ENCODE data around the gene MMP25. TPM values are rescaled to one million over a fixed set of nuclear protein-coding genes. Genes with fewer than 3 reads are reported as not detected.
A peak's percentile ranks its signal among the peaks of the same experiment; 100 is the strongest.

The MMP25 gene
- total RNA-seq, 6 donors from 2014 or later, result 10.0 to 41.4 (median 20.5) TPM

DNA sequence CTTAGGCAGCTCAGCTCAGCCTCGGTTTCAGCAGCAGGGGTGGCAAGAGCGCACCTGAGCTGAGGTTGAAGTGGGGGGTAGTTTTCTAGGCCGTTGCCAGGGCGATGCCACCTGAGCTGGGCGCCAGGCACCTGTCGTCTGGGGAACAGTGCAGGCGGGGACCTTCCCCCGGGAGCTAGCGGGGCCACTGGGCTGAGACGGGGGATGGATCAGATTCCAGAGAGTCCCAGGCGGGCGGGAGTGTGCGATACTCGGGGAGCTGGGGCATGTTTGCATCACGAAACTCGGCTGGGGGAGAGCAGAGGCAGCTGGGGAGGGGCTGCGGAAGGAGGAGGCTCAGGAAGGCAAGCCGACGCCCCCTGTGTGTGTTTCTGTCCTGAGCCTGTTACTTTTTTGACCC, 34.1 kb upstream of the MMP25 start:
- H3K4me3 ChIP-seq, result no peak overlapping the region

DNA sequence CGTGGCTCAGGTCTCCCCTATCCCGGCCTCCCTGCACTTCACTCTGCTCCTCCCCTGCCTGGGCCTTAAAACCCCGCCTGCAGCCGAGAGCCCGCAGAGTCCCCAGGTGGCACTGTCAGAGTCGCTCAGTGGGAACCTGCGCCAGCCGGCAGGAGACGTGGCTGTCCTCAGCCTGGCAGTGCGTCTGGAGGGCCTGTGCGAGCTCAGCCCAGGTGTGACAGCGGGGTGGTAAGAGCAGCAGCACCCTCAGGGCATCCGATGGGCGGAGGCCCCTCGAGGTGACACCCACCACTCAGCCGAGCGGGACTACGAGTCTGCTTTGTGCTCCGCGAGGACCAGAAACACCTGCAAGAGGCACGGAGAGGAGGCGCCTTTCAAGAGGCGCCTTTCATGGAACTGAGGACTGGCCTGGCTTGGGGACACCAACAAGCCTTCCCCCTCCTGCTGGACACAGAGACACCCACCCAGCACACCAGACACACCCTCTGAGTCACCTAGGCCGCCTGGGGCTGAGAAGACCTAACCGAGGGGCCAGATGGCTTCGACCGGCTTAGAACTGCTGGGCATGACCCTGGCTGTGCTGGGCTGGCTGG, 33.4 kb upstream of the MMP25 start, which contains the start of gene CLDN9:
TSS of gene CLDN9 (plus strand) at position 96 of the 593 bp plus-strand sequence. CDS start at position 536, 440 bp downstream.
- TF ChIP-seq, protein P1, sequence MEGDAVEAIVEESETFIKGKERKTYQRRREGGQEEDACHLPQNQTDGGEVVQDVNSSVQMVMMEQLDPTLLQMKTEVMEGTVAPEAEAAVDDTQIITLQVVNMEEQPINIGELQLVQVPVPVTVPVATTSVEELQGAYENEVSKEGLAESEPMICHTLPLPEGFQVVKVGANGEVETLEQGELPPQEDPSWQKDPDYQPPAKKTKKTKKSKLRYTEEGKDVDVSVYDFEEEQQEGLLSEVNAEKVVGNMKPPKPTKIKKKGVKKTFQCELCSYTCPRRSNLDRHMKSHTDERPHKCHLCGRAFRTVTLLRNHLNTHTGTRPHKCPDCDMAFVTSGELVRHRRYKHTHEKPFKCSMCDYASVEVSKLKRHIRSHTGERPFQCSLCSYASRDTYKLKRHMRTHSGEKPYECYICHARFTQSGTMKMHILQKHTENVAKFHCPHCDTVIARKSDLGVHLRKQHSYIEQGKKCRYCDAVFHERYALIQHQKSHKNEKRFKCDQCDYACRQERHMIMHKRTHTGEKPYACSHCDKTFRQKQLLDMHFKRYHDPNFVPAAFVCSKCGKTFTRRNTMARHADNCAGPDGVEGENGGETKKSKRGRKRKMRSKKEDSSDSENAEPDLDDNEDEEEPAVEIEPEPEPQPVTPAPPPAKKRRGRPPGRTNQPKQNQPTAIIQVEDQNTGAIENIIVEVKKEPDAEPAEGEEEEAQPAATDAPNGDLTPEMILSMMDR (IDR thresholded peaks at IDR 0.05), result no peak
- TF ChIP-seq POLR2A (IDR thresholded peaks at IDR 0.05) (peak in 1 of 4 donors; percentile 51), POLR2AphosphoS5 (IDR thresholded peaks at IDR 0.05) (peak in 1 of 2 donors; percentile 65)
- Histone ChIP-seq H3K27me3 (peaks cover 0 to 8% (median 1%) of the 10 kb centered on the region in 4 donors), H3K36me3 (no peaks in the 10 kb centered on the region), H3K27ac (peak within 1 kb of the TSS in 1 of 4 donors; percentile 26), H3K9me3 (no peaks in the 10 kb centered on the region), H3K4me1 (peaks cover 12 to 39% (median 28%) of the 10 kb centered on the region in 4 donors), H3K4me3 (no peak within 1 kb of the TSS)
- 27 to 61% methylated on average over 12 to 20 of the region's 27 CpGs for WGBS, 2 donors
- ATAC-seq (ENCODE audit: low FRiP score in 2 of 2) (peak; percentile 37 to 62), DNase-seq (peak; percentile 76 to 85)

More for the DNA sequence above, 34.1 kb upstream of the MMP25 start:
- Histone ChIP-seq H3K27me3 (peaks cover 0 to under 1% (median 0%) of the 10 kb centered on the region in 4 donors), H3K4me1 (peaks cover 16 to 43% (median 33%) of the 10 kb centered on the region in 4 donors), H3K36me3 (no peaks in the 10 kb centered on the region), H3K9me3 (no peaks in the 10 kb centered on the region), H3K27ac (no peak overlapping the region)
- DNase-seq (no peak), ATAC-seq (ENCODE audit: low FRiP score in 2 of 2) (peak in 1 of 2 donors; percentile 19)
- WGBS, 2 donors, result 7 to 16% methylated on average over 13 to 19 of the region's 19 CpGs
- TF ChIP-seq EP300 (IDR thresholded peaks at IDR 0.05) (no peak), POLR2AphosphoS5 (IDR thresholded peaks at IDR 0.05) (no peak), POLR2A (IDR thresholded peaks at IDR 0.05) (no peak)
- TF ChIP-seq, protein P1 (IDR thresholded peaks at IDR 0.05), result no peak

DNA sequence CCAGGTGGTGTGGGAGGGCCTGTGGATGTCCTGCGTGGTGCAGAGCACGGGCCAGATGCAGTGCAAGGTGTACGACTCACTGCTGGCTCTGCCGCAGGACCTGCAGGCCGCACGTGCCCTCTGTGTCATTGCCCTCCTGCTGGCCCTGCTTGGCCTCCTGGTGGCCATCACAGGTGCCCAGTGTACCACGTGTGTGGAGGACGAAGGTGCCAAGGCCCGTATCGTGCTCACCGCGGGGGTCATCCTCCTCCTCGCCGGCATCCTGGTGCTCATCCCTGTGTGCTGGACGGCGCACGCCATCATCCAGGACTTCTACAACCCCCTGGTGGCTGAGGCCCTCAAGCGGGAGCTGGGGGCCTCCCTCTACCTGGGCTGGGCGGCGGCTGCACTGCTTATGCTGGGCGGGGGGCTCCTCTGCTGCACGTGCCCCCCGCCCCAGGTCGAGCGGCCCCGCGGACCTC, 32.8 kb upstream of the MMP25 start:
- no peak for DNase-seq
- H3K36me3 ChIP-seq, result no peaks in the 10 kb centered on the region
- TF ChIP-seq POLR2AphosphoS5 (IDR thresholded peaks at IDR 0.05), result no peak
- TF ChIP-seq EP300 (IDR thresholded peaks at IDR 0.05), result no peak
- TF ChIP-seq, protein P1 (IDR thresholded peaks at IDR 0.05), result peak in 1 of 6 experiments; percentile 21
- no peak for TF ChIP-seq POLR2A (IDR thresholded peaks at IDR 0.05)
- peaks cover 12 to 38% (median 27%) of the 10 kb centered on the region in 4 donors for H3K4me1 ChIP-seq
- no peaks in the 10 kb centered on the region for H3K9me3 ChIP-seq
- H3K27me3 ChIP-seq, result peaks cover 0 to 10% (median 3%) of the 10 kb centered on the region in 4 donors
- H3K27ac ChIP-seq, result no peak overlapping the region
- 40 to 67% methylated on average over 9 to 11 of the region's 27 CpGs for WGBS, 2 donors
- no peak for ATAC-seq (ENCODE audit: low FRiP score in 2 of 2)
- no peak overlapping the region for H3K4me3 ChIP-seq

DNA sequence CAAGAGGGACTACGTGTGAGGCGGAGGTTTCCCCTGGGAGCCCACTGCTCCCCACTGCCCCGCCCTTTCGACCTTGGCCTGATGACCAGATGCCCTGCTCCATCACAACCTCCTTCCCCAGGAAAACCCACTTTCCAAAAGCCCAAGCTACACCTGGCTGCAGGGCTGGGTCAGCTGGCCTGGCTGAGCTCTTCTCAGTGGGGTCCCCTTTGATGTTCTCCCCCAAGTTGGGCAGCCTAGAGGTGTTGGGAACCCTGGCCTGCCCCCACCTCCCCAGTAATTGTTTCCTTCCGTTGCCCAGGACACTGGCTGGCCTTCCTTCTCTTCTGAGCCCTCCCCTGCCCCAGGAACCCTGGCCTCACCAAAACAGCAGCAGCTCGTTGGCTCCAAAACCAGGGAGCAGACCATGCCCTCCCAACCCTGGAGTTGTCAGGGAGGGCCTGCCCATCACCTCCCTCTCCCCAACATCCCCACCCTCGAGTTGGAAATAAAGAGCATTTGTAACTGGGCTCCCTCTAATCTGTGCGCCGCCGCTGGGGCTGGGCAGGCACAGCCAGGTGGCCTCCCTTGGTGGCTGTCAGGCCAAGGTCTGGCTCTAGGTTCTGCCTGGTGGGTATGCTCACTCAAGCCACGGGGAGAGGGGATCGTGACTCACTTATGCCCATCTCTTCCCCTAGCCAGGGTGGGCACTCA, 32.2 kb upstream of the MMP25 start:
- Histone ChIP-seq H3K27me3 (peaks cover 0 to 10% (median 3%) of the 10 kb centered on the region in 4 donors), H3K36me3 (no peaks in the 10 kb centered on the region), H3K4me1 (peaks cover 8 to 36% (median 24%) of the 10 kb centered on the region in 4 donors), H3K4me3 (no peak overlapping the region), H3K27ac (no peak overlapping the region), H3K9me3 (no peaks in the 10 kb centered on the region)
- DNase-seq (no peak), ATAC-seq (ENCODE audit: low FRiP score in 2 of 2) (no peak)
- WGBS, 2 donors, result 43 to 67% methylated on average over 8 to 11 of the region's 12 CpGs
- TF ChIP-seq POLR2AphosphoS5 (IDR thresholded peaks at IDR 0.05) (no peak), EP300 (IDR thresholded peaks at IDR 0.05) (no peak)
- TF ChIP-seq, protein P1 (IDR thresholded peaks at IDR 0.05), result no peak
